ENCODE measurements around the gene NPTN.

The NPTN gene

DNA sequence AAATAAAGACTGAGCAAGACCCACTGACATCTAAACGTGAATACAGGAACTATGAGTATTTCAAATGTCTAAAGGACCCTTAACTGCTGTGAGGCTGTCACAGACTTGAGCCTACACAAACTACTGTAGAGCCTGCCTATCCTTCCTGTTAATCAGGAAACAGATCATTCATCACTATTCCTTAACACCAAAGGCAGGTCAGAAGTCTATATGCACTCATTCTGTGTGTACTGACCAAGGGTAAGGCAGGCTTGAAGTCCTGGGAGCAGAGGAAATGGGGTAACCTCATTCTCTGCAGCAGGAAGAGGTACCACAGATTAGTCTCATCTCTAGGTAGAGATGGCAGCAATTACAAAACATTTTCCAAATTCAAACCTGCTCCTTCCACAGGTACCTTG is 30.7 kb downstream of the NPTN start:
- DNase-seq (ENCODE audit: low spot score), result no peak

DNA sequence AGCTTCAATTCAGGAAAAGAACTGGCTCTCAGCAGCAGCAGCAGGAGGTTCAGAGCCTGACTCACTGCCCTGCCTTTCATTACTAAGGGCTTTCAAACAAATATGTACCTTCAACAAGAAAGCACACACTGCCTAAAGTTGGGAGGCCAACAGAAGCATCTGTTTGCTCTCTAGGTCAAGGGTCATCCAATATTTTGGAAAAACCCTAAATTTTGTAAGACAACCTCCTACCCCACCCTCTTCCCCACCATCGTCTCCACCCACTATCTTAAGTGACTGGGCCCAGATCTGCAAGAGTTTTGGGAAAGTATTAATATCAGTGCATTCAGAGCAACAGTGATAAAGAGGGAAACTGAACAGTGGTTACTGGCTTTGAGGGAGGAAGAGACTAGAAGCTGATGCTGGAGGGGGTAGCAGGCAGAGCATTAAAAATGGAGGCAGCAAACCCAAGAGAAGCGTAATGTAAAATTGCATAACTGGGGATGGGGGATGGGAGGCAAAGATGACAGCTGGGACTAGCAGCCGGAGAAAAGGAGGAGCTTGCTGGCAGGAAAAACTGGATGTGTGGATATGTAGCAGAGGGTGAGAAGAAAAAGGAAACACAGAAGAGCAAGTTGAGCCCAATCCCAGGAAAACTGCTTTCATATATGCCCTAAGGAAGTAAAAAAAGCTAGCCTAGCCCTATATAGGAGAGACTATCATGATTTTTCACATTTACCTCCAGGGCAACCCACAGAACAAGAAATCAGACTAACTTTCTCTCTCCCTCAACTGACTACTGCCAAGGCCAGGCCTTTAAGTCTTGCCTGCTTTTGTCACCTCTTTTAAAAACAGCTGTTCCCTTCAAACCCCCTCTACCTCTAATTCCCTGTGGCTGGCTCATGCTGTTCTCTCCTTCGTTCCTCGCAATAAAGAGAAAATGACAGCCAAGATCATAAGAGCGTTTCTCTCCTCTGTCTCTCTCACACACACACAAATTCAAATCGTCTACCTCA is 31.4 kb downstream of the NPTN start:
- DNase-seq (ENCODE audit: low spot score), result no peak
- Histone ChIP-seq H3K4me3 (peak overlapping the region; percentile 25), H3K27ac (peak overlapping the region; percentile 40 to 79)
- no peak for TF ChIP-seq CTCF (IDR thresholded peaks at IDR 0.05)

More for the DNA sequence above, 30.7 kb downstream of the NPTN start:
- H3K4me3 ChIP-seq, result no peak overlapping the region
- no peak for TF ChIP-seq CTCF (IDR thresholded peaks at IDR 0.05)
- H3K27ac ChIP-seq, result peak overlapping the region; percentile 40 to 79

DNA sequence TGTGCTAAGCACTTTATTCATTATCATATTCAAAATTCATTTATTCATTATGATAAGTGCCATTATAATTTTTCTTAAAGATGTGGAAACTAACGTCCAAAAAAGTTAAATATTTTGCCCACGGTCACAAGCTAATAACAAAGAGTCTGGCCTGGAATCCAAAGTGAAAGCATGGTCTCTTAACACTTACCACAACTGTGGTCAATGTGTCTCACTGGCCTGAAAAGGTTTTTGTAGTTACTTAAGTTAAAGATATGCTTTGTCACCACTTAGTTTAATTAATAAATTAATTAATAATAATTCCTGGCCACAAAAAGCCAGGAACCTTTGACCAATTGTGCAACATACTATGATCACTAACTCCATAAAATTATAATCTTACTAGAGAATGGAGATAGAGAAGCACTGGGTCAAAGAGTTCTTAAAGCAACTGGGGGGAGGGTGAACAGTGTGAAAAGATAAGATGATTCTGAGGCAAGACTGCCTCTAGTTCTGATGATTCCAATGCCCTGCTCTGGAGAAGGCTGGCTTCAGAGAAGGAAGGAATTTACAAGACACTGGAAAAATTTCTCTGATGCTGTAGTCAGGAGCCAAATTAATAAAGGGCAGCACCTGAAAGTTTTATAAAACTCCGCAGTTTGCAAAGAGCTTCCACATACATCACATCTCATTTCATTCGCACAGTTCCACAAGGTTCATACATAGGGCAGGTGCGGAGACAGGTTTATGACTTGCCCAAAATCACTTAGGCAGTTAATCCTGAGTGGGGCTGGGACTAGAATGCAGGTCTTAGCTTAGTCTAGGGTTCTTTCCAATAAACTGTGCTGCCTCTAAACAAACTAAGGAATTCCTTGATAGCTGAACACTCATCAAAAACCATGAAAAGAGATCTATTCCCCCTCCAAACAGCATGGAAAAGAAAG is 32.5 kb downstream of the NPTN start:
- no peak for TF ChIP-seq CTCF (IDR thresholded peaks at IDR 0.05)
- DNase-seq (ENCODE audit: low spot score), result no peak
- Histone ChIP-seq H3K27ac (peak overlapping the region; percentile 40 to 79), H3K4me3 (no peak overlapping the region)

DNA sequence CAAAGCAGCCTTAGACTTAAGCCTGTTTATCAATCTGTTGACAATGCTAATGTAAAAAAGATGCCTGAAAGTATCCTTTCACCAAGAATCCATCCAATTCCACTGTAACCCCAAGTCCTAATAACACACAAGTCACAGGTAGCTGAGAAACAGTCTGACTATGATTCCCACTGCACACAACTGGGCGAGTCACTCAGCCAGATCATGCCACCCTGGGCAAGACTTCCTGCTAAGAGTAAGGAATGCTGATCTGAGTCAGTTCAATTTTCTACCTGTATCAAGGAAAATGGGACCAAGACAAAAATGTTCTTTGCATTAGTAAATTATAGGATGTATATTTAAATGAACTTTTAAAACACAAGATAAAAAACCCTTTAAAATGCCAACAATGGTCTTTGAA is 33.3 kb downstream of the NPTN start:
- no peak overlapping the region for H3K4me3 ChIP-seq
- no peak for DNase-seq (ENCODE audit: low spot score)
- TF ChIP-seq CTCF (IDR thresholded peaks at IDR 0.05), result no peak
- H3K27ac ChIP-seq, result peak overlapping the region in 1 of 2 donors; percentile 79

GRCh38 chr15:73598530-73599160 is 34.5 kb downstream of the NPTN start:
- no peak for TF ChIP-seq CTCF (IDR thresholded peaks at IDR 0.05)
- DNase-seq (ENCODE audit: low spot score), result no peak
- H3K4me3 ChIP-seq, result no peak overlapping the region
- H3K27ac ChIP-seq, result peak overlapping the region; percentile 10 to 79

DNA sequence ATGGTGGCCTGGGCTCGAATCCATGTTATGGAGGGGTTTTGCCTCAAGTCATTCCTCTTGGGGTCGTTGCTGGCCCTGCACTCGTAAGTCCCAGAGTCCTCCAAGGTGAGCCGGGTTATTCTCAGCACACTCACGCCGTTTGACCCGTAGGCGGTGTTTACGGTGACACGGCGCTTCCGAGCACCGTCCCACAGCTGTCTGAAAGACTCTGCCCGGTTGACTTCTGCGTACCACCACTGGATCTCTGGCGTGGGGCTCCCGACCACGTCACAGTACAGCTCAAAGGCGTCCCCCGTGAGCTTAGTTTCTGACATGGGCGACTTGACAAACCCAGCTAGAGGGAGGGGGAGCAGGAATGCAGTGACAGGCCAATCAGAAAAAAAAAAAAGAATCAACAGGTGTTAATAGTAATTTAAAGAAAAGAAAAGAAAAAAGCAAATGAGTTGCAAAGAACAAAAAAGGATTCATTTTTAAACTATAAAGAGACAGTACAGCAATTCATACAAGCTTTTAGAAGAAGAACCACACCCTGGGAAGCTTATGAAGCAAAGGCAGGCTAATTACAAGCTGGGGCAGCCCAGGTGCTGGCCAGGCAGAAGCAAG is 36.1 kb downstream of the NPTN start:
- DNase-seq (ENCODE audit: low spot score), result no peak
- peak overlapping the region; percentile 28 to 79 for H3K27ac ChIP-seq
- H3K4me3 ChIP-seq, result no peak overlapping the region
- TF ChIP-seq CTCF (IDR thresholded peaks at IDR 0.05), result no peak
